ENCODE results near the gene PCDH9. TPM values are rescaled to one million over a fixed set of nuclear protein-coding genes. Genes with fewer than 3 reads are reported as not detected.

The PCDH9 gene
- total RNA-seq, 3 donors from 2014 or later, result 0.13 to 0.38 (median 0.13) TPM

GRCh38 chr13:66977161-66977560, 253.0 kb downstream of the PCDH9 start:
- no peaks in the 10 kb centered on the region for H3K27me3 Mint-ChIP-seq (ENCODE audit: low read depth)

GRCh38 chr13:66974889-66975288, 255.2 kb downstream of the PCDH9 start:
- peaks cover 9% of the 10 kb centered on the region for H3K9me3 Mint-ChIP-seq
- ATAC-seq (no peak), DNase-seq (no peak)
- no peaks in the 10 kb centered on the region for H3K36me3 Mint-ChIP-seq (ENCODE audit: insufficient read depth)
- H3K4me3 Mint-ChIP-seq, result no peak overlapping the region
- H3K4me1 Mint-ChIP-seq (ENCODE audit: low read depth), result no peaks in the 10 kb centered on the region
- H3K27me3 Mint-ChIP-seq (ENCODE audit: low read depth), result no peaks in the 10 kb centered on the region

More at GRCh38 chr13:66977161-66977560, 253.0 kb downstream of the PCDH9 start:
- H3K4me1 Mint-ChIP-seq (ENCODE audit: low read depth), result no peaks in the 10 kb centered on the region
- H3K4me3 Mint-ChIP-seq, result no peak overlapping the region
- DNase-seq, result no peak
- H3K36me3 Mint-ChIP-seq (ENCODE audit: insufficient read depth), result no peaks in the 10 kb centered on the region
- no peak for ATAC-seq
- H3K9me3 Mint-ChIP-seq, result peaks cover 13% of the 10 kb centered on the region

DNA sequence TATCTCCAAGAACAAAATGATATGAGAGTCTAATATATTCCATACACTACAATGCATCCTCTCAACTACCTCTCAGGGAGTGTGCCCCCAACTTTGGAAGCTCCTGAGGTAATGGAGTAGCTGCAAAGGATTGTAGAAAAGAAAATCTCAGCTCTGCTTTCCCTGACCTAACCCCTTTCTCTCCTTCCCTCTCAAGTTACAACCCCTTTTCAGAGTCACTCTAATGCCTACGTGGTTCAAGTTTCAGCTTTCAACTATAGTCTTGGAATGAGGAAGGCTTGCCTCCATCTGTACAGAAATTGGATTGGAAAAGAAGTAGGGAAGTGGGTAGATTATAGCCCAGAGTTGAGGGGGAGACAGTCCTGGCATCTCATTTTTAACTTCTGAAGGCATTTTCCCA, 256.0 kb downstream of the PCDH9 start:
- no peak overlapping the region for H3K4me3 Mint-ChIP-seq
- no peak for ATAC-seq
- no peak for DNase-seq
- no peaks in the 10 kb centered on the region for H3K4me1 Mint-ChIP-seq (ENCODE audit: low read depth)
- H3K36me3 Mint-ChIP-seq (ENCODE audit: insufficient read depth), result no peaks in the 10 kb centered on the region
- peaks cover 8% of the 10 kb centered on the region for H3K9me3 Mint-ChIP-seq
- no peaks in the 10 kb centered on the region for H3K27me3 Mint-ChIP-seq (ENCODE audit: low read depth)

GRCh38 chr13:66972659-66973058, 257.5 kb downstream of the PCDH9 start:
- no peak for DNase-seq
- Mint-ChIP-seq H3K4me3 (no peak overlapping the region), H3K36me3 (ENCODE audit: insufficient read depth) (no peaks in the 10 kb centered on the region), H3K27me3 (ENCODE audit: low read depth) (no peaks in the 10 kb centered on the region), H3K4me1 (ENCODE audit: low read depth) (no peaks in the 10 kb centered on the region), H3K9me3 (peaks cover 8% of the 10 kb centered on the region)
- ATAC-seq, result no peak

DNA sequence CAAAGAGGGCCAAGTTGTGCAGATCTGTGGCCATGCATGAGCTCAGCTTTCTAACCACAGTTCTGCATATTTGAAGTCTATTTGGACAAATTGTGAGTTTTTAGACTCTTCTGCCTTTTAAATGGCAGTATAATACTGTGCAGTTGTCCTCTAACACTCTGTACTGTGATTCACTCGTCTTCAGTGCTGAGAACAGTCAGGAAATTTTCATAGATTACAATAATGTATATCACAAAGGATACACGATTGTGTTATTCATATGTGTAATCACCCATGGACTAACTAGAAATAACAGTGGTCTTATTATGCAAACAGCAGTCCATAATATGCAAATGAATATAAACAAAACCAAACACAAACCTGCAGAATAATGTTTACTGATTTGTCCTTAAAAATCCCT, 259.1 kb downstream of the PCDH9 start:
- no peak overlapping the region for H3K4me3 Mint-ChIP-seq
- no peaks in the 10 kb centered on the region for H3K4me1 Mint-ChIP-seq (ENCODE audit: low read depth)
- ATAC-seq (no peak), DNase-seq (no peak)
- H3K36me3 Mint-ChIP-seq (ENCODE audit: insufficient read depth), result no peaks in the 10 kb centered on the region
- no peaks in the 10 kb centered on the region for H3K27me3 Mint-ChIP-seq (ENCODE audit: low read depth)
- peaks cover 4% of the 10 kb centered on the region for H3K9me3 Mint-ChIP-seq

GRCh38 chr13:66969291-66969690, 260.8 kb downstream of the PCDH9 start:
- Mint-ChIP-seq H3K9me3 (peaks cover 4% of the 10 kb centered on the region), H3K4me1 (ENCODE audit: low read depth) (no peaks in the 10 kb centered on the region), H3K27me3 (ENCODE audit: low read depth) (no peaks in the 10 kb centered on the region), H3K4me3 (no peak overlapping the region), H3K36me3 (ENCODE audit: insufficient read depth) (no peaks in the 10 kb centered on the region)
- DNase-seq (no peak), ATAC-seq (no peak)

- ATAC-seq (no peak), DNase-seq (no peak)
- no peak overlapping the region for H3K4me3 Mint-ChIP-seq
- H3K9me3 Mint-ChIP-seq, result peaks cover 4% of the 10 kb centered on the region
- no peaks in the 10 kb centered on the region for H3K27me3 Mint-ChIP-seq (ENCODE audit: low read depth)
- H3K4me1 Mint-ChIP-seq (ENCODE audit: low read depth), result no peaks in the 10 kb centered on the region
- H3K36me3 Mint-ChIP-seq (ENCODE audit: insufficient read depth), result no peaks in the 10 kb centered on the region
Measured at GRCh38 chr13:66967811-66968597, 262.1 kb downstream of the PCDH9 start.

GRCh38 chr13:66965181-66965580, 265.0 kb downstream of the PCDH9 start:
- Mint-ChIP-seq H3K9me3 (peaks cover 4% of the 10 kb centered on the region), H3K4me1 (ENCODE audit: low read depth) (no peaks in the 10 kb centered on the region), H3K4me3 (no peak overlapping the region), H3K27me3 (ENCODE audit: low read depth) (no peaks in the 10 kb centered on the region), H3K36me3 (ENCODE audit: insufficient read depth) (no peaks in the 10 kb centered on the region)
- DNase-seq, result no peak
- no peak for ATAC-seq

GRCh38 chr13:66962953-66963352, 267.2 kb downstream of the PCDH9 start:
- H3K36me3 Mint-ChIP-seq (ENCODE audit: insufficient read depth), result no peaks in the 10 kb centered on the region
- ATAC-seq (no peak), DNase-seq (no peak)
- no peaks in the 10 kb centered on the region for H3K4me1 Mint-ChIP-seq (ENCODE audit: low read depth)
- H3K4me3 Mint-ChIP-seq, result no peak overlapping the region
- peaks cover 7% of the 10 kb centered on the region for H3K9me3 Mint-ChIP-seq
- H3K27me3 Mint-ChIP-seq (ENCODE audit: low read depth), result no peaks in the 10 kb centered on the region

DNA sequence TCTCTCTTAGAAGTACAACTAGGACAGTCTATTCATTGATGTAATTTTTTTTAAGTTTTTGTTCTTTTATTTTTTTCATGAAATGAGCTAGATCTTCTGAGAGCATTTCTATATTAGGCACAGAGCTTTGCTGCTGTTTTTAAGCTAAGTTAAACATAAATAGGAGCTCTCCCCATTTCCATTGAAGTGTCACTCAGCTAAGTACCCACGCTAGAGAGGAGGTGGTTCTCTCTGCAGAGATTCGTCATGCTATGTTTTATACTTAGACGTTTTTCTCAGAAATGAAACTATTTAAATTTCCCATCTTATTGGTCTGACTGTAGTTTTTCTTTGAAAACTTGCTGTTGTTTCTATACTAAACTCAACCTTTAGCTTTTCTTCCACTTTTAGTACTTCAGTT, 271.5 kb downstream of the PCDH9 start:
- no peaks in the 10 kb centered on the region for H3K4me1 Mint-ChIP-seq (ENCODE audit: low read depth)
- peaks cover 8% of the 10 kb centered on the region for H3K9me3 Mint-ChIP-seq
- H3K4me3 Mint-ChIP-seq, result no peak overlapping the region
- H3K36me3 Mint-ChIP-seq (ENCODE audit: insufficient read depth), result no peaks in the 10 kb centered on the region
- DNase-seq, result no peak
- H3K27me3 Mint-ChIP-seq (ENCODE audit: low read depth), result no peaks in the 10 kb centered on the region
- no peak for ATAC-seq

GRCh38 chr13:66952507-66952906, 277.6 kb downstream of the PCDH9 start:
- no peaks in the 10 kb centered on the region for H3K4me1 Mint-ChIP-seq (ENCODE audit: low read depth)
- no peaks in the 10 kb centered on the region for H3K27me3 Mint-ChIP-seq (ENCODE audit: low read depth)
- H3K4me3 Mint-ChIP-seq, result no peak overlapping the region
- ATAC-seq (no peak), DNase-seq (no peak)
- no peaks in the 10 kb centered on the region for H3K36me3 Mint-ChIP-seq (ENCODE audit: insufficient read depth)
- H3K9me3 Mint-ChIP-seq, result no peaks in the 10 kb centered on the region

GRCh38 chr13:66951426-66951825, 278.7 kb downstream of the PCDH9 start:
- no peak overlapping the region for H3K4me3 Mint-ChIP-seq

GRCh38 chr13:66950666-66951065, 279.5 kb downstream of the PCDH9 start:
- Mint-ChIP-seq H3K9me3 (no peaks in the 10 kb centered on the region), H3K27me3 (ENCODE audit: low read depth) (no peaks in the 10 kb centered on the region), H3K4me1 (ENCODE audit: low read depth) (no peaks in the 10 kb centered on the region), H3K36me3 (ENCODE audit: insufficient read depth) (no peaks in the 10 kb centered on the region), H3K4me3 (no peak overlapping the region)
- no peak for DNase-seq
- ATAC-seq, result no peak

More at GRCh38 chr13:66951426-66951825, 278.7 kb downstream of the PCDH9 start:
- DNase-seq, result no peak
- no peak for ATAC-seq
- H3K27me3 Mint-ChIP-seq (ENCODE audit: low read depth), result no peaks in the 10 kb centered on the region
- H3K4me1 Mint-ChIP-seq (ENCODE audit: low read depth), result no peaks in the 10 kb centered on the region
- H3K9me3 Mint-ChIP-seq, result no peaks in the 10 kb centered on the region
- H3K36me3 Mint-ChIP-seq (ENCODE audit: insufficient read depth), result no peaks in the 10 kb centered on the region

DNA sequence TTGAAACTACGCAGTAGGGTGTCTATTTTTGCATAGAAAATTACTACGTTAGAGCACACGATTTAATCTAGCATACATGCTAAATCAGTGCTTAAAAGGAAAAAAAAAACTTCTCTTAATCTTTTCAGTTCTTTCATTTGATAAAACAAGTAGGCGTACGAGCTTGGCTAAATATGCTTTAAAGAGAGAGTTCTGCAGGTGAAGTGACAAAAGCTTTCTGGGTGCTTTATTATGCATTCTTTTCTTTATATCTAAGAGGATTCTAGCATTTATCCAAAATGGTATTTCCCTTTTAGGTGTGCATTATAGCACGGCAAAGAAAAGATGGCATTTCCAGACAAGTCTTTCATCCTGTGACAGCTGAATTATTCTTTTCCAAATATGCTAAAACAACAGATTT, 281.2 kb downstream of the PCDH9 start:
- H3K27me3 Mint-ChIP-seq (ENCODE audit: low read depth), result no peaks in the 10 kb centered on the region
- H3K4me1 Mint-ChIP-seq (ENCODE audit: low read depth), result no peaks in the 10 kb centered on the region
- DNase-seq, result no peak
- peaks cover 3% of the 10 kb centered on the region for H3K9me3 Mint-ChIP-seq
- no peak for ATAC-seq
- H3K36me3 Mint-ChIP-seq (ENCODE audit: insufficient read depth), result no peaks in the 10 kb centered on the region
- H3K4me3 Mint-ChIP-seq, result no peak overlapping the region

DNA sequence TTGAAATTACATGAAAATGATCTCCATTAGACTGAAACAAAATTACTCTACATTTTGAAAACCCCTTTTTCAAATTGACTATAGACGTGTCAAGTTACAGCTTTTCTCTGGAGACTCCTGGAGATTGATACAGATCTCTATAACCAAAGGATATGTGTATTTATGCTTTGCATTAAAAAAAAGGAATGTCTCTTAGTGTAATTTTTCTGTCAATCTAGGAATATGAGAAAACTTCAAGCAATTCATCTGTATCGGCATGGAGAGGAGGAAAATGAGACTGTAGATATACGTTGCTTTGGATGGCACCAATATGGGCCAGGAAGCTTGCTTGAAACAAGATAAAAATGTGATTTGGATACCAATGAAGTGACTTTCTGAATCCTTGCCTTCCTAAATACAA, 286.6 kb downstream of the PCDH9 start:
- DNase-seq (no peak), ATAC-seq (no peak)
- Mint-ChIP-seq H3K4me1 (ENCODE audit: low read depth) (no peaks in the 10 kb centered on the region), H3K27me3 (ENCODE audit: low read depth) (no peaks in the 10 kb centered on the region), H3K36me3 (ENCODE audit: insufficient read depth) (no peaks in the 10 kb centered on the region), H3K9me3 (peaks cover 7% of the 10 kb centered on the region), H3K4me3 (no peak overlapping the region)
